D721Med (cell line): Measurements from ENCODE around the gene LRRC3C.
A peak's percentile ranks its signal among the peaks of the same experiment; 100 is the strongest.
"Not testable (repeated sequence)": the region's sequence is repeated elsewhere in the genome, so short reads cannot be mapped to it uniquely, and the experiment has no call there.

Experiments used
- DNase-seq: peaks from one replicate; pipeline ENCODE4 v3.0.0; 2011; ENCODE audit warnings: low spot score; ENCODE audit not compliant: insufficient read length
- FAIRE-seq: peaks from 2 replicates; lab custom pipeline; 2011; peaks lifted over from hg19 to GRCh38; lab: Jason Lieb, UNC
- TF ChIP-seq, protein P1 (sequence below): IDR thresholded peaks from 2 replicates; pipeline ENCODE4 v1.5.1; 2012; ENCODE audit warnings: mild to moderate bottlenecking, control low read depth; ENCODE audit not compliant: insufficient read depth; ENCODE audit errors: missing control alignments

Gene LRRC3C, protein sequence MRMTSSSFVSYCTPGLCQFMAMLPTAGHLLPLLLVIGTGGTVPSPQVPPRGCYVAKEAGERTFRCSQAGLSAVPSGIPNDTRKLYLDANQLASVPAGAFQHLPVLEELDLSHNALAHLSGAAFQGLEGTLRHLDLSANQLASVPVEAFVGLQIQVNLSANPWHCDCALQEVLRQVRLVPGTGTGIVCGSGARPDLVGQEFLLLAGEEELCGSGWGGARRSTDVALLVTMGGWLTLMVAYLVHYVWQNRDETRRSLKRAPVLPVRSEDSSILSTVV

DNA sequence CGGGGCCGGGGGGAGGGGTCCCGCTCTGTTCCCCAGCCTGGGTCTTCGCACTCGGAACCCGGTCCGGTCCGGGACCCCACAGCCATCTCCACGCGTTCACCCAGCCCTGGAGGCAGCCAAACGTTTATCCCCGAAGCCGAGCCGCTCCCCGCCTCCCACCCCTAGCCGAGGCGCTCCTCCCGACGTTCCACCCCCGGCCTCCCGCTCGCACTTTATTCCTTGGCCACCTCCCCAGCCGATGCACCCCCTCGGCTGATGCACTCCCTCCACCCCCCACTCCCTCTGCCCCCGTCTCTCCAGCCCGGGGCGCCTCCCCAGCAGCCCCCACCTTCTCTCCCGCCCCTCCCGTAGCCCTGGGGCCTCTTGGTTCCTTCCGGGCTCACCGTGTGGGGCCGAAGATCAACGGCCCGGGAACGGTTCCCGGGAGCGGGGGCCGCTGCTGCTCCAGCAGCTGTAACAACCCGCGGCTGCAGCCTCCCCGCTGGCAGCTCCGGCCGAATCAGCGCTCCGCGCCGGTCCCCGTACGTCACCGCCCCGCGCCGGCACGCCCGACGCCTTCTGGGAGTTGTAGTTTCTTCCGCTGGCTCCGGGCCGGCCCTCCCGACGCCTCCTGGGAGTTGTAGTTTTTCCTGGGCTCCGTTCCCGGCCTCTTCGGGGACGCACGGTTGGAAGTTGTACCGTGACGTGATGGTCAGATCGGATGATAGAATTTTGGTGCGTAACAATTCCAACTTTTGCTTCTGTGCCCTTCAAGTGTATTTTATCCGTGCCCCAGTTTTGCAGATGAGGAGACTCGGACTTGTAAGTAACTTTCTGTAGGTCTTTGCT, at the start of gene LRRC3C, which contains the start of gene ORMDL3:
Gene LRRC3C, plus strand, starts transcription at position 632 of the 828 bp plus-strand sequence. CDS start 13,792 bp downstream, outside the sequence.
Gene ORMDL3, minus strand, starts transcription at position 501 of the 828 bp plus-strand sequence. CDS start 3,398 bp downstream, outside the sequence.
- FAIRE-seq (no peak), DNase-seq (peak; percentile 86)
- TF ChIP-seq, protein P1, sequence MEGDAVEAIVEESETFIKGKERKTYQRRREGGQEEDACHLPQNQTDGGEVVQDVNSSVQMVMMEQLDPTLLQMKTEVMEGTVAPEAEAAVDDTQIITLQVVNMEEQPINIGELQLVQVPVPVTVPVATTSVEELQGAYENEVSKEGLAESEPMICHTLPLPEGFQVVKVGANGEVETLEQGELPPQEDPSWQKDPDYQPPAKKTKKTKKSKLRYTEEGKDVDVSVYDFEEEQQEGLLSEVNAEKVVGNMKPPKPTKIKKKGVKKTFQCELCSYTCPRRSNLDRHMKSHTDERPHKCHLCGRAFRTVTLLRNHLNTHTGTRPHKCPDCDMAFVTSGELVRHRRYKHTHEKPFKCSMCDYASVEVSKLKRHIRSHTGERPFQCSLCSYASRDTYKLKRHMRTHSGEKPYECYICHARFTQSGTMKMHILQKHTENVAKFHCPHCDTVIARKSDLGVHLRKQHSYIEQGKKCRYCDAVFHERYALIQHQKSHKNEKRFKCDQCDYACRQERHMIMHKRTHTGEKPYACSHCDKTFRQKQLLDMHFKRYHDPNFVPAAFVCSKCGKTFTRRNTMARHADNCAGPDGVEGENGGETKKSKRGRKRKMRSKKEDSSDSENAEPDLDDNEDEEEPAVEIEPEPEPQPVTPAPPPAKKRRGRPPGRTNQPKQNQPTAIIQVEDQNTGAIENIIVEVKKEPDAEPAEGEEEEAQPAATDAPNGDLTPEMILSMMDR, result no peak

DNA sequence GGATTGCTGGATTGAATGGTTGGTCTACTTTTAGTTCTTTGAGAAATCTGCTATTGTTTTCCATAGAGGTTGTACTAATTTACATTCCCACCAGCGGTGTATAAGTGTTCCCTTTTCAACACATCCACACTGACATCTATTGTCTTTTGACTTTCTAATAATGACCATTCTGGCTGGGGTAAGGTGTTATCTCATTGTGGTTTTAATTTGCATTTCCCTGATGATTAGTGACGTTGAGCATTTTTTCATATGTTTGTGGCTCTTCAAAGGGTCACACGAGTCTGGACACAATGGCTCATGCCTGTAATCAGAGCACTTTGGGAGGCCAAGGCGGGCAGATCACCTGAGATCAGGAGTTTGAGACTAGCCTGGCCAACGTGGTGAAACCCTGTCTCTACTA, 41.4 kb upstream of the LRRC3C start:
- DNase-seq, FAIRE-seq: not testable (repeated sequence)

DNA sequence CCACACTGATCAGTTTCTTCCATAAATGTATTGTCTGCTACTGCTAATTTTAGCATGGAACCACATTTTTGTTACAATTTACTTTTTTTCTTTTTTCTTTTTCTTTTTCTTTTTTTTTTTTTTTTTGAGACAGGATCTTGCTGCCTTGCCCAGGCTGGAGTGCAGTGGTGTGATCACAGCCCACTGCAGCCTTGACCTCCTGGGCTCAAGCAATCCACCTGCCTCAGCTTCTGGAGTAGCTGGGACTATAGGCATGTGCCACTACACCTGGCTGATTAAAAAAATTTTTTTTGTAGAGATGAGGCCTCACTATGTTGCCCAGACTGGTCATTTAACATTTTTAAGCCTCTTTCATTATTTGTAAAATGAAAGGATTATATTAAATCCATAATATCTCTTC, 40.5 kb upstream of the LRRC3C start:
- no peak for DNase-seq
- no peak for FAIRE-seq
- TF ChIP-seq, protein P1, result no peak

DNA sequence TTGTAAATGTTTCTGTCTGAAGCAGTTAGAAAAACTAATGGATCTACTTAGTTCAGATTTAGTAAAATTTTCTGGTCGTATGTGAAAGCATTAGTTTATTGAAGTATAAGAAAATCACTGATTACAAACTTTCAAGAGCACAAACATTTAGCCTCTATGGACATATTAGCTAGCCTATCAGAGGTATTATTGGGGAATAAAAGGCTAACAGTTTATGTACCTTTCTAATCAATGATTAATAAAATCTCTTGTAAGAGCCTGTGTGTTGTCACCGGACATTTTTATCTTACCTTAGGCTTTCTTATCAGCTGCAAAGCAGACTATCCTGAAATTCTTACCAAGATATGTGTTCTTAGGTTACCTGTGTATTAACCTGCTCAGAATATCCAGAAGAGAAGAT, 38.3 kb upstream of the LRRC3C start:
- DNase-seq, result no peak
- FAIRE-seq, result no peak
- TF ChIP-seq, protein P1, result no peak

DNA sequence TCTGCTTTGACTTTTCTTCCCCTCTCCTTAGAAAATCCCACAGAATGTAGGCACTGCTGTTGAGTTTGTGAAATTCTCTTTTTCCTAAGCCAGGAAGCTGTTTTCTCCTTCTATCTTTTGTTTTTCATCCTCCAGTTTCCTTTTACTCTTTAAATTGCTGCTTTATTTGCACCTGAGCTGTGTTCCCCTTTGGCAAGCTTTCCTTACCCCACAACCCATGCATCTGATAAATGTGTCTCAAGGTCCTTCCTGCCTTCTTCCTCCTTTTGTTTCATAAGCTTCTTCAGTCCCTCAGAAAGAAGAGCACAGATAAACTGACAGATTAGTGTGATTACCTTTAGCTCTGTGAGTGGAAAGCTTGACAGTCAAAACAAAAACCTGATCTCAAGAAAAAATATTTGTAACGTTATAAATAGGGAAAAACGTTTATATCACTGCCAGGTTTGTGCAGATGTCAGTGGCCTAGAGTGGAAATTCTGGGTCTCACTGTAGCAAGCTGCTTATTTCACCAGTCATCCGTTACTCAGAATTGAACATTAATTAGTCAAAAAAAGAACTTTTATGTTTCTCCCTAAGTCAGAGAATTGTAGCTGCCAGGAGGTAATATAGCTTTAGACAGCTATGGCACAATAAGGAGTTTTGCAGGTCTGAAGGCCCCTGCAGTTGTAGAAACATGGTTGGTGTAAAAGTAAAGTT, 32.7 kb upstream of the LRRC3C start:
- TF ChIP-seq, protein P1, result no peak
- no peak for FAIRE-seq
- no peak for DNase-seq

DNA sequence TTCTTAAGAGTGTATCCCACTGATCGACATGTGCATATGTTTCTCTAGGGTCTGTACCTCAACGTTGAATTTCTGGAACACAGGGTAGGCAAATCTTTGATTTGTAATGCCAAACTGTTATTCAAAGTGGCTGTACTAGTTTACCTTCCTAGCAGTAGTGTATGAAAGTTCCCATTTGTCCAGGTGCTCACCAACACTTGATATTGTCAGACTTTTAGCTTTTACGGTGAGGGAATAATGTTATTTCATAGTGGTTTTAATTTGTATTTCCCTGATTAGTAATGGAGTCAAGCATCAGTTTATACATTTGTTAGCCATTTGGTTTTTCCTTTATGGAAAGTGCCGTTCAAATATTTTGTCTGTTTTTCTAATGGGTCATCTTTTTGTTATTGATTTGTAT, 29.4 kb upstream of the LRRC3C start:
- DNase-seq, result no peak
- no peak for FAIRE-seq
- TF ChIP-seq, protein P1, result no peak

DNA sequence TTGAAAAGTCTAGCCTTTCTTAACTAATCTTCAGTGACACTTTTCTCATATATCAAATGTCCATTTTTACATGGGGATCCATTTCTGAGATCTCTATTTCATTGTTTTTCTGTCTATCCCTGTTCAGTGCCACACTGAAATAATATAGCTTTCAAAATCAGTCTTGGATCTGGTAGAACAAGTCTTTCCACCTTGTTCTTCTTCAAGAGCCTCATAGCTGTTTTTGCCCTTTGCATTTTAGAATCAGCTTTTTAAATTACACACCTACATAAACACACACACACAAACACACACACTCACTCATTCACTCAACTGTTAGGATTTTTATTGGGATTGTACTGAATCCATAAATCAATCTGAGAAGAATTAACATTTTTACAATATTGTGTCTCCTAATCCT, 28.3 kb upstream of the LRRC3C start:
- FAIRE-seq, result no peak
- no peak for DNase-seq
- TF ChIP-seq, protein P1, result no peak

DNA sequence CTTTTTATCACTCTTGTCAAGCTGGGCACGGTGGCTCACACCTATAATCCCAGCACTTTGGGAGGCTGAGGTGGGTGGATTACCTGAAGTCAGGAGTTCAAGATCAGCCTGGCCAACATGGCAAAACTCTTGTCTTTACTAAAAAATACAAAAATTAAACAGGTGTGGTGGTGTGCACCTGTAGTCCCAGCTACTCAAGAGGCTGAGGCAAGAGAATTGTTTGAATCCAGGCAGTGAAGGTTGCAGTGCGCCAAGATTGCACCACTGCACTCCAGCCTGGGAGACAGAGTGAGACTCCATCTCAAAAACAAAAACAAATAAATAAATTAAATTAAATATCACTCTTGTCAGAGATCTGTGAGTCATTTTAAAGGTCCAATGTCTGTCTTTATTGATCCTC, 25.5 kb upstream of the LRRC3C start:
- FAIRE-seq, DNase-seq: not testable (repeated sequence)
